BJ (cell line): ENCODE results near the gene GAN. TPM values are rescaled to one million over a fixed set of nuclear protein-coding genes. Genes with fewer than 3 reads are reported as not detected.

Experiments
- CTCF ChIA-PET: fragments of 350-600 bp; formaldehyde crosslinking; extraction: SDS; loops from one replicate; lab custom pipeline; 2021; ENCODE audit warnings: antibody characterized with exemption, inconsistent platforms; lab: Yijun Ruan, JAX
- POLR2A ChIA-PET: fragments of 300-600 bp; sonication (Branson Sonifier 250); formaldehyde crosslinking; extraction: SDS; loops from one replicate; lab custom pipeline; 2021; ENCODE audit warnings: antibody characterized with exemption; lab: Charles Lee
- DNase-seq: peaks from one replicate; pipeline ENCODE4 v3.0.0-alpha.2; 2011; ENCODE audit warnings: low read depth
- H3K27me3 ChIP-seq: 2 replicates; pipeline ENCODE4 v1.6.0; 2011; ENCODE audit warnings: low read length; ENCODE audit not compliant: control insufficient read depth, insufficient read depth
- H3K36me3 ChIP-seq: 2 replicates; pipeline ENCODE4 v1.5.1; 2011; ENCODE audit warnings: low read length; ENCODE audit not compliant: control insufficient read depth, insufficient read depth
- H3K4me3 ChIP-seq: 2 replicates; pipeline ENCODE4 v1.5.1; 2011; ENCODE audit warnings: low read depth, mild to moderate bottlenecking, control low read depth, low read length
- polyA plus RNA-seq: library from polyadenylated mRNA; depleted of rRNA; stranded (reverse); fragments of >200 nt; gene quantifications from 2 replicates; pipeline ENCODE4 v1.2.3, GENCODE V29; 2011
- TF ChIP-seq, protein P1 (sequence below): IDR thresholded peaks from 2 replicates; pipeline ENCODE4 v1.5.1; 2011; ENCODE audit warnings: low read depth, mild to moderate bottlenecking, control low read depth, inconsistent platforms, low read length, moderate library complexity; ENCODE audit not compliant: insufficient read depth

The GAN gene
- polyA plus RNA-seq, 1 experiment = 2.1 TPM

DNA sequence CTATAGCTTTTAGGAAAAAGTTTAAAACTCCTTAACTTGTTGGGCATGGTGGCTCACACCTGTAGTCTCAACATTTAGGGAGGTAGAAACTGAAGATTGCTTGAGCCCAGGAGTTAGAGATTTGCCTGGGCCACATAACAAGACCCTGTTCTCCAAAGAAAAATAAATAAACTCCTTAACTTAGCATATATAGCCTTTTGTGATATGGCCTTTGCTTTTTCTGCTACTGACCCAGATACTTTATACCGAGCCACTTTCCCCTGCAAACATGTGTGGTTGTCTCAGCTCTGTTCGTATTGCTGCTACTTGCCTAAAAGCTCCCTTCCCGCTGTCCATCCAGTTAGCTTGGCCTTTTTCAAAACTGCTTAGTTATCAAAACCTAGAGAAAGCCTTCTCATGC is 51.0 kb downstream of the GAN start:
- POLR2A ChIA-PET = no interaction called here
- H3K36me3 ChIP-seq = peaks cover 9% of the 10 kb centered on the region
- H3K4me3 ChIP-seq = no peak overlapping the region
- CTCF ChIA-PET = interaction anchor here (0.6 to 2.1 kb wide), 23 partner anchors 10 to 508 kb away, joined by 3 to 15 read pairs (median 4); partner anchors contain the start of gene ATMIN
- no peak for DNase-seq
- TF ChIP-seq, protein P1, sequence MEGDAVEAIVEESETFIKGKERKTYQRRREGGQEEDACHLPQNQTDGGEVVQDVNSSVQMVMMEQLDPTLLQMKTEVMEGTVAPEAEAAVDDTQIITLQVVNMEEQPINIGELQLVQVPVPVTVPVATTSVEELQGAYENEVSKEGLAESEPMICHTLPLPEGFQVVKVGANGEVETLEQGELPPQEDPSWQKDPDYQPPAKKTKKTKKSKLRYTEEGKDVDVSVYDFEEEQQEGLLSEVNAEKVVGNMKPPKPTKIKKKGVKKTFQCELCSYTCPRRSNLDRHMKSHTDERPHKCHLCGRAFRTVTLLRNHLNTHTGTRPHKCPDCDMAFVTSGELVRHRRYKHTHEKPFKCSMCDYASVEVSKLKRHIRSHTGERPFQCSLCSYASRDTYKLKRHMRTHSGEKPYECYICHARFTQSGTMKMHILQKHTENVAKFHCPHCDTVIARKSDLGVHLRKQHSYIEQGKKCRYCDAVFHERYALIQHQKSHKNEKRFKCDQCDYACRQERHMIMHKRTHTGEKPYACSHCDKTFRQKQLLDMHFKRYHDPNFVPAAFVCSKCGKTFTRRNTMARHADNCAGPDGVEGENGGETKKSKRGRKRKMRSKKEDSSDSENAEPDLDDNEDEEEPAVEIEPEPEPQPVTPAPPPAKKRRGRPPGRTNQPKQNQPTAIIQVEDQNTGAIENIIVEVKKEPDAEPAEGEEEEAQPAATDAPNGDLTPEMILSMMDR = no peak
- no peaks in the 10 kb centered on the region for H3K27me3 ChIP-seq

DNA sequence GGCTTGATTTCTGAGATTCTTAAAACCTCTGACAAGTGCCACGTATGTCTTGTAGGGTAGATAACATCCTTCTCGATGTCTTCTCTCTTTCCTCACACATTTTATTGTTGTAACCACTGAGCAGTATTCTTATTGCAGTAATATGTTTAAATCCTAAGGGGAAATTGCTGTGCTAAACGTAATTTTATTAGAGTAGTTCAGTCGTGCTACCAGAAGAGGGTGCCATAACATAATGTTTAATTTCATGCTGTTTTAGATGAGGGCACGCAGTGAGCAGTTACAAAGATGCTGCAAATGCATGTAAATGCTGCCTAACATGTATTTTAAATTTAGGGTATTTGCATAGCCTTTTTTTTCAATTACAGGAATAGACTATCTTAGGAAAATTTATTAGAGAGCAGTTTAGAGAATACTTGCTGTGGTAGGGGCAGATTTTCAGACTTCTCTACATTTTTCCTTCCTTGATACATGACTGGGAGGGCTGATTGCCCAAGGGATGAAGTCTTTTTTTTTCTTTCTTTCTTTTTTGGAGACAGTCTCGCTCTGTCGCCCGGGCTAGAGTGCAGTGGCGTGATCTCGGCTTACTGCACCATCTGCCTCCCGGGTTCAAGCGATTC is 51.7 kb downstream of the GAN start:
- ChIA-PET POLR2A (no interaction called here), CTCF (interaction anchor here (0.6 to 2.1 kb wide), 18 partner anchors 8 to 374 kb away, joined by 3 to 15 read pairs (median 6); no protein-coding TSS in a partner anchor)
- DNase-seq = no peak
- TF ChIP-seq, protein P1 = peak; percentile 51
- Histone ChIP-seq H3K36me3 (peaks cover 9% of the 10 kb centered on the region), H3K4me3 (no peak overlapping the region), H3K27me3 (no peaks in the 10 kb centered on the region)

DNA sequence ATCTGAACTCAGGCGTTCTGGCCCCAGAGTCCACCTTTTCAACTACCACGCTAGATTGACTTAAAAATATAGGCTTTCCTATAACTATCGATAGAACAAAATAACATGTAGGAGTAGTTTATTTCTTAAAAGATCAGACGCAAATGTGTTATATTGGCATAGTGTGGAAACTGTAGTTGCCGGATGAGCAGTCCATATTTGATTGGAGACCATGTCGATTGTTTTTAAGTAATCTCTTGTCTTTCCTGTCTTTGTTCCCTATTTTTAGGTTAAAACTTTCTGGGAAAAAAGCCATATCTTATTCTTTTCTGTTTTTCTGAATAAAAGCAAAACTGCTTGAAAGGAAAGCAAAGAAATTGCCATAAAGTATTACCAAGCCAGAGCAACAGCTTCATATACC is 53.1 kb downstream of the GAN start:
- ChIA-PET POLR2A (no interaction called here), CTCF (interaction anchor here (0.8 to 1.8 kb wide), 4 partner anchors 10 to 370 kb away, joined by 3 to 7 read pairs (median 4); no protein-coding TSS in a partner anchor)
- Histone ChIP-seq H3K4me3 (no peak overlapping the region), H3K27me3 (no peaks in the 10 kb centered on the region), H3K36me3 (peaks cover 11% of the 10 kb centered on the region)
- no peak for DNase-seq
- TF ChIP-seq, protein P1 = no peak

DNA sequence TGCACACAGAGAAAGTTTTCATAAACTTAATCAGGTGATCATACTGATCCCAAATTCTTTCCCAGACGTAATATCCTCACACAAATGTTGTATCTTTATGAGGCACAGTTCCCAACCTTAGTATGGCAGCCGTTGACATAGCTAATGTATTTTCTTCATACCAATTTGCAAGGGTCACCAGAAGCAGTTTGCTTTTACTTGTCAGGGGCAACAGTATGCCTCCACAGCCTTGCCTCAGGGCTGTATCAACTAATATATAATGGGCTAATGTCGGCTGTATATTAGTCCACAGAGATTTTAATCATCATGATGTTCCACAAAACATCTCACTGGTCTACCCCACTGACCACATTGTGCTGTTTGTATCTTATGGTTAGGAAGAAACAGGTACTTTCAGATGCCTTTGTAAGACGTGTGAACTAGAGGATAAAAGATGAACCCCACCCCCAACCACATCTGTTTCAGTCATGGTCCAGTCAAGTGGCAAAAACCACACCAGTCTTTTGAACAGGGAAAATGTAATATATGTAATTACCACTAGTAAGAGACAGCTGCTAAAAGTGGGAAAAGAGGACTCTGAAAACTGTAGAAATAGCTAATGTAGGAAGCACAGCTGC is 55.2 kb downstream of the GAN start:
- Histone ChIP-seq H3K27me3 (no peaks in the 10 kb centered on the region), H3K4me3 (no peak overlapping the region), H3K36me3 (peaks cover 10% of the 10 kb centered on the region)
- CTCF ChIA-PET = interaction anchor here (1.1 kb wide), 1 partner anchor 10 kb away, joined by 4 read pairs; no protein-coding TSS in a partner anchor
- TF ChIP-seq, protein P1 = no peak
- DNase-seq = no peak
- POLR2A ChIA-PET = no interaction called here

DNA sequence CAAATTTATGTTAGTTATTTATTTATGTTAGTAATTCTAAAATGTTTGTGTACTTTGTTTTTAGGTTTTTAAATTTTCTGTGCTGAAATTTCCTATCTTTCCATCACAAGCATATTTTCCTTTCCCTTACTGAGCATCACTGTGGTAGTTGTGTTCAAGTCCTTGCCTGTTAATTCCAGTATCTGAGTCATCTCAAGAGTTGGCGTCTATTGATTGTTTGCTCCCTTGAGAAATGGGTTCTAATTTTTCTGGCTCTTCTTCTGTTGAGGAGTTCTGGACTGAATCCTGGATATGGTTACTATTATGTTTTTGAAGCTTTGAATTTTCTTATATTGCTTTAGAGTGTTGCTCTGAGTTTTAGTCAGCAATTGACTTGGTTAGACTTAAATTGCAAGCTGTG is 56.3 kb downstream of the GAN start:
- Histone ChIP-seq H3K27me3 (no peaks in the 10 kb centered on the region), H3K36me3 (peaks cover 8% of the 10 kb centered on the region), H3K4me3 (no peak overlapping the region)
- DNase-seq = no peak
- ChIA-PET POLR2A (no interaction called here), CTCF (interaction anchor here (2.6 kb wide), 1 partner anchor 327 kb away, joined by 9 read pairs; no protein-coding TSS in a partner anchor)
- TF ChIP-seq, protein P1 = no peak
